Body of pancreas (tissue), 4 donors: ENCODE measurements around the gene AKR1C2.

ENCODE experiments used
- CTCF ChIP-seq, 7 experiments: fragments of 450-650 bp in 4 of 7; fragments of 200-600 bp in 3 of 7; sonication (generic) in 3 of 7; IDR thresholded peaks; one replicate each; pipeline ENCODE4 v1.5.1; 2016 to 2019; ENCODE audit warnings: antibody characterized with exemption in 7 of 7
- POLR2A ChIP-seq, 3 donors: fragments of 450-650 bp; IDR thresholded peaks; one replicate each; pipeline ENCODE4 v1.6.1; 2016; ENCODE audit warnings: antibody characterized with exemption in 3 of 3, mild to moderate bottlenecking in 2 of 3

DNA sequence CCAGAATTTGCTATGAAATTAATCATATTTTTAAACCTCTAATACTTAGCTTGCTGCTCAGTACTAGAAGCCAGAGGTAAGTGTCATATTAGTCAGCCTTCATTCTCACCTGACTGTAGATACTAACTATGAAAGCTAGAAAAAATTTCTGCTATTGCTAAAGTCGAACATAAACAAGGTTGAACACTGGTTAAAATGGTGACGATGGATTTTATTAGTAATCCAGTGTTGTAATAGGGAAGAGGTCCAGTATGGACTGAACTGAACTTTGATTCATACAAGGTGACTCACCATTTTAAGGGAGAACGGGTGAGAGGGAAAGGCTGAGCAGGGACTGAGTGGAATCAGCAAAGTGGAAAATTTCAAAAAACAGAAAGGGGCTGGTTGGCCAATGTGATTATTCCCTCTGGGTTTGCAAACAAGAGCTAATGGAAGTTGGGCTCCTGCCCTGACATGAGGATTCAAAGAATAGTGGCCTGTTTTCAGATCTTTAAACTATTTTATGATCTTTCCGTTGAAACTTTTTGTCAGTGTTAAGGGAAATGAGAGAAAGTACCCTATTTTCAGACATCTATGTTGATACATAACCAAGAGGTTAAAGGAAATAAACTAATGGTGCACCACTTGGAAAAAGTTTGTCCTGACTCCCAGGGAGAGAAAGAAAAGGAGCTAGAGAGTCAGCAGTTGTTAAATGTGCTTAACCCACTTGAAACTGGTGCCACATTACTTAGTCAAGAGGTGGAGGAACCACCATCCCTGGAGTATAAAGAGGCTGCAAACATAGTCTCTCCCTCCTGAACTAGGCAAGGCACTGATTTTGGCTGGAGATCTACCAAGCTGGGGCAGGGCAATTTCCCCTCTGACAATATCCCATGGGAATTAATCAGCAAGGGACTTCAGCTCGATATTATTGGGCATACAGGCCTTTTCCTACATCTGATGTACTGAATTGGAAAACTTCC is 55.7 kb downstream of the AKR1C2 start:
- TF ChIP-seq CTCF (IDR thresholded peaks at IDR 0.05) (peak in 1 of 7 experiments; percentile 9), POLR2A (IDR thresholded peaks at IDR 0.05) (peak in 2 of 3 donors; percentile 18 to 44)
